Effector memory CD8-positive, alpha-beta T cell (primary cell): ENCODE data around the gene MVB12B.
"Not testable (repeated sequence)": the region's sequence is repeated elsewhere in the genome, so short reads cannot be mapped to it uniquely, and the experiment has no call there.

Experiments
- ATAC-seq: fragments of 150-1000 bp; cut with Tn5 transposase; replicated peaks from 2 replicates; pipeline ENCODE4 v1.10.0; 2021; ENCODE audit warnings: mild to moderate bottlenecking, moderate library complexity
- DNase-seq, 3 experiments: peaks; one replicate each; pipeline ENCODE4 v3.0.0; 2021
- H3K27ac Mint-ChIP-seq, 2 donors: one replicate each; pipeline ENCODE4 v1.8.0; 2022; ENCODE audit warnings: mild to moderate bottlenecking in 2 of 2, mixed read lengths in 2 of 2, moderate library complexity in 2 of 2
- H3K27me3 Mint-ChIP-seq, 2 donors: one replicate each; pipeline ENCODE4 v1.8.0; 2022; ENCODE audit warnings: mixed read lengths in 2 of 2
- H3K36me3 Mint-ChIP-seq: one replicate; pipeline ENCODE4 v1.8.0; 2022; ENCODE audit warnings: mild to moderate bottlenecking, moderate library complexity, mixed read lengths; ENCODE audit not compliant: insufficient read depth
- H3K4me1 Mint-ChIP-seq, 2 donors: one replicate each; pipeline ENCODE4 v1.8.0; 2022; ENCODE audit warnings: low read depth in 2 of 2, mixed read lengths in 2 of 2
- H3K4me3 Mint-ChIP-seq, 2 donors: one replicate each; pipeline ENCODE4 v1.8.0; 2022; ENCODE audit warnings: mild to moderate bottlenecking in 2 of 2, mixed read lengths in 2 of 2, moderate library complexity in 2 of 2
- H3K9me3 Mint-ChIP-seq, 2 donors: one replicate each; pipeline ENCODE4 v1.8.0; 2022; ENCODE audit warnings: mixed read lengths in 2 of 2

The MVB12B gene

DNA sequence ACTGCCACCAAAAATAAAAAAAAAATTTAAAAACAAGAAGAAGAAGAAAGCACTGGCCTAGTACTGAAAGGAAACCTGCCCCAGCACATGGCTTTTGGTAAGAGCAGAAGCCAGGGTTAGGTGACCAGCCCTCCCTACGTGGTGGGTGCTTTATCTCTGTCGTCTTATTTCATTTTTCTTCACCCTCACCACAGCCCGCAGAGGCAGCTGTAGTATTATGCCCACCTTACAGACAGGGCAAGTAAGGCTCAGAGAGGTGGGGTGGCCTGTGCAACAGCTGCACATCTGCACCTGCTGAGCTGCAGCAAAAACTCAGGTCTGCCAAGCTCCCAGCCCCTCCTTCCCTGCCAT lies 146.3 kb downstream of the MVB12B start:
- Mint-ChIP-seq H3K4me3 (peak overlapping the region; percentile 45 to 81), H3K27ac (peak overlapping the region; percentile 94 to 96), H3K27me3 (no peaks in the 10 kb centered on the region), H3K36me3 (peaks cover 31% of the 10 kb centered on the region), H3K9me3 (no peaks in the 10 kb centered on the region), H3K4me1 (peaks cover 74 to 84% of the 10 kb centered on the region in 2 donors)
- DNase-seq, result no peak
- ATAC-seq, result peak; percentile 9

GRCh38 chr9:126474206-126474765 lies 147.7 kb downstream of the MVB12B start:
- Mint-ChIP-seq H3K27ac (peak overlapping the region; percentile 79 to 94), H3K4me3 (no peak overlapping the region), H3K36me3 (peaks cover 31% of the 10 kb centered on the region), H3K9me3 (no peaks in the 10 kb centered on the region), H3K27me3 (no peaks in the 10 kb centered on the region), H3K4me1 (peaks cover 63 to 74% of the 10 kb centered on the region in 2 donors)
- no peak for DNase-seq
- ATAC-seq, result no peak

DNA sequence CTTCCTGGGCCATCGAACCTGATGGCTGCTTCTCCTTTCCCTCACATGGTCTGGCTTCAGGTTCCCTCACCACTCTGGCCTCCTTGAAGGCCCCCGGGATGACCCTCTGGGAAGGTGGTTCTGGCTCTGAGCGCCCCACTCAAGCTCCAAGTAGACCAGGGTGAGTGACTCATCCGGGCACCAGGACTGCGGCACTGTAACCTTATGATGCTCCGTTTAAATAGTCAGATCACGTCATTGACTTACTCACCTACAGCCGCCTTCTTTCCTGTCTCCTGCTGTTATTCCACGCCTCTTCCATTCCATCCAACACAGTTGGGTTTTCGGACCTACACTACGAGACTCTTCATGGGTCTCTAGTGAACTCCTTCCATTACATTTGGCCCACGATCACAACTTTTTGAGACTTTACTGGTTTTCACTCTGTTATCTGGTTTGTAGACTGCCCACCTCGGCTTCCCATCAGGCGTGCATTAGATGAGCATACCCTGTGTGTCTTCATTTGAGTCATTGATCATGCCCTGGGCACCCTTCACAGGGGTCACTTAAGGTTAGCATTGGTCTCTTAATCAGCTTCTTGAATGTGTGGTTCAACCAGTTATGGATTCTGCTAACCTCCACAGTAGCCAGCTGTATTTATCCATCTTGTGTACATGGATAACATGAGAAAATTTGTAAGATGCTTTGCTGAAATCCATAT lies 148.3 kb downstream of the MVB12B start:
- H3K4me1 Mint-ChIP-seq, result peaks cover 60 to 71% of the 10 kb centered on the region in 2 donors

GRCh38 chr9:126475933-126476555 lies 149.4 kb downstream of the MVB12B start:
- peaks cover 56 to 60% of the 10 kb centered on the region in 2 donors for H3K4me1 Mint-ChIP-seq
- no peak for DNase-seq
- H3K27me3 Mint-ChIP-seq, result no peaks in the 10 kb centered on the region
- H3K9me3 Mint-ChIP-seq, result no peaks in the 10 kb centered on the region
- ATAC-seq, result no peak
- H3K4me3 Mint-ChIP-seq, result no peak overlapping the region
- H3K36me3 Mint-ChIP-seq, result peaks cover 25% of the 10 kb centered on the region
- H3K27ac Mint-ChIP-seq, result peak overlapping the region in 1 of 2 donors; percentile 44

More for the DNA sequence above, 148.3 kb downstream of the MVB12B start:
- DNase-seq (no peak), ATAC-seq (no peak)
- Mint-ChIP-seq H3K27me3 (no peaks in the 10 kb centered on the region), H3K36me3 (peaks cover 32% of the 10 kb centered on the region), H3K9me3 (no peaks in the 10 kb centered on the region), H3K27ac (peak overlapping the region; percentile 79 to 94), H3K4me3 (peak overlapping the region in 1 of 2 donors; percentile 13)

- H3K4me3 Mint-ChIP-seq, H3K27me3 Mint-ChIP-seq: not testable (repeated sequence)
- peak overlapping the region in 1 of 2 donors; percentile 26 for H3K27ac Mint-ChIP-seq
These were observed 150.8 kb downstream of the MVB12B start for GRCh38 chr9:126477432-126477831.

GRCh38 chr9:126478216-126478981 lies 151.8 kb downstream of the MVB12B start:
- Mint-ChIP-seq H3K9me3 (no peaks in the 10 kb centered on the region), H3K36me3 (peaks cover 31% of the 10 kb centered on the region), H3K4me3 (no peak overlapping the region), H3K27ac (peak overlapping the region; percentile 9 to 26), H3K4me1 (peaks cover 37 to 40% of the 10 kb centered on the region in 2 donors), H3K27me3 (no peaks in the 10 kb centered on the region)
- no peak for ATAC-seq
- DNase-seq, result no peak

More at GRCh38 chr9:126477432-126477831, 150.8 kb downstream of the MVB12B start:
- Mint-ChIP-seq H3K36me3 (peaks cover 25% of the 10 kb centered on the region), H3K4me1 (peaks cover 44 to 46% of the 10 kb centered on the region in 2 donors)
- DNase-seq, H3K9me3 Mint-ChIP-seq, ATAC-seq: not testable (repeated sequence)

DNA sequence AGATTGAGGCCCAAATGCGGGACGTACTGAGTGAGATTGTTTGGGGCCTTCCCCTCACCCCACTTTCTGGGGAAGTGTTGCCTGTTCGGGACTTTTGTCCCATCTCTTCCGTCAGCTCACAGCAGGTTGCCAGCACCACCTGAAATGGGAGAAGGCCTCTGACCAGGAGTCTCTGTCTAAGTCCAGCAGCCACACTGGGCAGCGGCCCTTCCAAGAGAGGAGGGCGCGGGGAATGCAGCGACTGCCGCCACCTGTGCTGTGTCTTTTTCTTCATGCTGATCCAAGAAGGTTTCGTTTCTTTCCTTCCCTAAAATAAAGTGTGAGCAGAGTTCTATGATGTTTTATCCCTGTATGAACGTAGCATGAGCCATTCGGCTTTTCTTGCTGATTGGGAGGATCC lies 152.9 kb downstream of the MVB12B start:
- peaks cover 38% of the 10 kb centered on the region for H3K36me3 Mint-ChIP-seq
- no peaks in the 10 kb centered on the region for H3K9me3 Mint-ChIP-seq
- no peak overlapping the region for H3K27ac Mint-ChIP-seq
- H3K27me3 Mint-ChIP-seq, result no peaks in the 10 kb centered on the region
- ATAC-seq, result no peak
- no peak overlapping the region for H3K4me3 Mint-ChIP-seq
- H3K4me1 Mint-ChIP-seq, result peaks cover 32 to 39% of the 10 kb centered on the region in 2 donors
- DNase-seq, result no peak

GRCh38 chr9:126480813-126481212 lies 154.2 kb downstream of the MVB12B start:
- Mint-ChIP-seq H3K4me1 (peaks cover 25 to 29% of the 10 kb centered on the region in 2 donors), H3K27ac (peak overlapping the region; percentile 10 to 57), H3K9me3 (no peaks in the 10 kb centered on the region), H3K4me3 (no peak overlapping the region), H3K27me3 (no peaks in the 10 kb centered on the region), H3K36me3 (peaks cover 34% of the 10 kb centered on the region)
- DNase-seq (no peak), ATAC-seq (no peak)

DNA sequence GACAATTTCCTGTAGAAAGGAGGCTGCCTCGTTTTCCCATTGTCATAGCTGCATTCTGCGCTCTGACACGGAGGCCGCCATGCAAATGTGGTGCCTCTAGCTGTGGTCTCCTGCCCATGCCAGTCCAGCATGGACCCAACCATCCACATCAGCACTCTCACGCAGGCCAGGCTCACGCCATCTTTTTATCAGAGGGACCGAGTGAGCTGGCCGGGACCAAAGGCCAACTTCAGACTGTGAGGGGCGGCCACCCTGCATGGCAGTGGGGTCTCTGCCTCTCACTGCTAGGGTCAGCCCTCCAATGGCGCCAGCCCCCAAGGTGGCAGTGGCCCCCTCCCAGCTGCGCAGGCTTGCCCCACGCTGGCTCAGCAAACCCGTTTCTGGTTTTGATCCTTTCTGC lies 155.2 kb downstream of the MVB12B start:
- H3K4me3 Mint-ChIP-seq, result no peak overlapping the region
- no peaks in the 10 kb centered on the region for H3K9me3 Mint-ChIP-seq
- H3K4me1 Mint-ChIP-seq, result peaks cover 20 to 26% of the 10 kb centered on the region in 2 donors
- DNase-seq, result no peak
- H3K27me3 Mint-ChIP-seq, result no peaks in the 10 kb centered on the region
- ATAC-seq, result no peak
- H3K36me3 Mint-ChIP-seq, result peaks cover 34% of the 10 kb centered on the region
- H3K27ac Mint-ChIP-seq, result peak overlapping the region; percentile 38 to 44

GRCh38 chr9:126482361-126483044 lies 155.9 kb downstream of the MVB12B start:
- H3K4me3 Mint-ChIP-seq, result no peak overlapping the region
- DNase-seq (no peak), ATAC-seq (no peak)
- H3K9me3 Mint-ChIP-seq, result no peaks in the 10 kb centered on the region
- H3K4me1 Mint-ChIP-seq, result peaks cover 14 to 23% of the 10 kb centered on the region in 2 donors
- H3K27me3 Mint-ChIP-seq, result no peaks in the 10 kb centered on the region
- H3K27ac Mint-ChIP-seq, result no peak overlapping the region
- peaks cover 34% of the 10 kb centered on the region for H3K36me3 Mint-ChIP-seq

DNA sequence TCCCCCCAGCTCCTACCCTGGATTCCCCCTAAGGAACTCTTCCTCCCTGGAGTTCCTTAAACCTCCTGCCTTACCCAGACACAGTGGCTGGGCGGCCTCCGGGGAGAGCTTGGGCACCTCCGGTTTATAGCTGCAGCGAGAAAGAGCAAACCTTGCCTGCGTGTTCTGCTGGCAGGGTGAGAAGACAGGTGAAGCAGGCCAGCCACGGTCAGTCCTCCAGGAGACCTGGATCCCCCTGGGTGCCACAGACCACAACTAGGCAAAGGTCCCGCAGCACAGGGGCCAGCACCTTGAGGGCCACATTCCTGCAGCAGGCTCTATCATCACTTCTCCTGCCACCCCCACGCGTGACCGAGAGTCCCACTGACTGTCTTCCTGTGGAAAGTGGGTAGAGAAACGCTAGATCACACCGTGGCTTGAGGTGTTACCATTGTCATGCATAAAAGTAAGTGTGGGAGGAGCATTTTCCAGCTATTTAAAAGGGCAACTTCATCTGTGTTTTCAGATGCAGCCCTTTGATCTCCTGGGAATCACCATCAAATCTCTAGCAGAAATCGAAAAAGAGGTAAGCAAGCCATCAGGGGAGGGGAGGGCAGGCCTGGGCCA lies 156.9 kb downstream of the MVB12B start:
- Mint-ChIP-seq H3K4me1 (peaks cover 14 to 23% of the 10 kb centered on the region in 2 donors), H3K9me3 (no peaks in the 10 kb centered on the region), H3K4me3 (peak overlapping the region; percentile 28 to 59), H3K27me3 (no peaks in the 10 kb centered on the region), H3K36me3 (peaks cover 34% of the 10 kb centered on the region), H3K27ac (peak overlapping the region; percentile 72 to 87)
- no peak for DNase-seq
- peak; percentile 77 for ATAC-seq

GRCh38 chr9:126485662-126486061 lies 159.0 kb downstream of the MVB12B start:
- DNase-seq, result no peak
- no peaks in the 10 kb centered on the region for H3K9me3 Mint-ChIP-seq
- H3K4me1 Mint-ChIP-seq, result peaks cover 7 to 18% of the 10 kb centered on the region in 2 donors
- no peak overlapping the region for H3K27ac Mint-ChIP-seq
- peak; percentile 45 for ATAC-seq
- peaks cover 27% of the 10 kb centered on the region for H3K36me3 Mint-ChIP-seq
- no peak overlapping the region for H3K4me3 Mint-ChIP-seq
- H3K27me3 Mint-ChIP-seq, result no peaks in the 10 kb centered on the region
